PFSK-1 (cell line): ENCODE results near the gene SPATS2L.

ENCODE experiments used
- FOXP2 ChIP-seq: optimal IDR thresholded peaks from 2 replicates; pipeline ENCODE3; 2011; ENCODE audit warnings: borderline replicate concordance, control low read depth, inconsistent platforms; ENCODE audit not compliant: insufficient read depth; ENCODE audit errors: extremely low read length, extremely low read depth
- POLR2AphosphoS5 ChIP-seq: IDR thresholded peaks from 2 replicates; pipeline ENCODE4 v1.6.1; 2012; ENCODE audit warnings: low read depth, mild to moderate bottlenecking, control low read depth, low read length, moderate library complexity
- SIN3A ChIP-seq: IDR thresholded peaks from 2 replicates; pipeline ENCODE4 v1.6.1; 2012; ENCODE audit warnings: mild to moderate bottlenecking, low read length, moderate library complexity, borderline replicate concordance; ENCODE audit not compliant: insufficient read depth
- TAF1 ChIP-seq: IDR thresholded peaks from 2 replicates; pipeline ENCODE4 v1.6.1; 2012; ENCODE audit warnings: low read length, control low read depth, borderline replicate concordance; ENCODE audit not compliant: insufficient read depth
- TF ChIP-seq, protein P1 (sequence below), 2 experiments: IDR thresholded peaks; 2 replicates each; pipeline versions ENCODE4 v1.6.1 to v1.8.0; 2011 to 2012; ENCODE audit warnings: low read depth in 2 of 2, low read length in 2 of 2, control low read depth in 1 of 2, inconsistent platforms in 1 of 2, mild to moderate bottlenecking in 1 of 2, moderate library complexity in 1 of 2; ENCODE audit not compliant: insufficient read depth in 1 of 2

SPATS2L gene

DNA sequence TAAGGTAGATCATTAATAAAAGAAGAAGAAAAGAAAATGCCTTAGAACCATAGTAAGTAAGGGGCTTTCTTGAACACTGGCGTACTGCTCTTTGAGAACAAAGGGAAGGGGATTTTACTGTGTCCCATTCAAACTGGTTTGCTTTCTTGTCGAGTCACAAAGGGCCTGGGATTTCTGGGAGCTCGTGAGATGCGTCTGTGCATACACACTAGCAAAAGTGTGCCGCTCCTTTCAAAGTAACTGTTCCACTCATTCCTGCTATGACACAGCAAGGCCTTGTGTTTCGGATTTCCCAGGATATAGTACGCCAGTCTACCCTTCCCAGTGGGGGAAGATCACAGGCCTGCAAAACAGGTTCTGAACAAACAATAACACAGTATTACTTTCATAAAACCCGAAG is 110.4 kb downstream of the SPATS2L start:
- TF ChIP-seq SIN3A = no peak
- no peak for TF ChIP-seq FOXP2
- no peak for TF ChIP-seq TAF1
- no peak for TF ChIP-seq POLR2AphosphoS5
- TF ChIP-seq, protein P1, sequence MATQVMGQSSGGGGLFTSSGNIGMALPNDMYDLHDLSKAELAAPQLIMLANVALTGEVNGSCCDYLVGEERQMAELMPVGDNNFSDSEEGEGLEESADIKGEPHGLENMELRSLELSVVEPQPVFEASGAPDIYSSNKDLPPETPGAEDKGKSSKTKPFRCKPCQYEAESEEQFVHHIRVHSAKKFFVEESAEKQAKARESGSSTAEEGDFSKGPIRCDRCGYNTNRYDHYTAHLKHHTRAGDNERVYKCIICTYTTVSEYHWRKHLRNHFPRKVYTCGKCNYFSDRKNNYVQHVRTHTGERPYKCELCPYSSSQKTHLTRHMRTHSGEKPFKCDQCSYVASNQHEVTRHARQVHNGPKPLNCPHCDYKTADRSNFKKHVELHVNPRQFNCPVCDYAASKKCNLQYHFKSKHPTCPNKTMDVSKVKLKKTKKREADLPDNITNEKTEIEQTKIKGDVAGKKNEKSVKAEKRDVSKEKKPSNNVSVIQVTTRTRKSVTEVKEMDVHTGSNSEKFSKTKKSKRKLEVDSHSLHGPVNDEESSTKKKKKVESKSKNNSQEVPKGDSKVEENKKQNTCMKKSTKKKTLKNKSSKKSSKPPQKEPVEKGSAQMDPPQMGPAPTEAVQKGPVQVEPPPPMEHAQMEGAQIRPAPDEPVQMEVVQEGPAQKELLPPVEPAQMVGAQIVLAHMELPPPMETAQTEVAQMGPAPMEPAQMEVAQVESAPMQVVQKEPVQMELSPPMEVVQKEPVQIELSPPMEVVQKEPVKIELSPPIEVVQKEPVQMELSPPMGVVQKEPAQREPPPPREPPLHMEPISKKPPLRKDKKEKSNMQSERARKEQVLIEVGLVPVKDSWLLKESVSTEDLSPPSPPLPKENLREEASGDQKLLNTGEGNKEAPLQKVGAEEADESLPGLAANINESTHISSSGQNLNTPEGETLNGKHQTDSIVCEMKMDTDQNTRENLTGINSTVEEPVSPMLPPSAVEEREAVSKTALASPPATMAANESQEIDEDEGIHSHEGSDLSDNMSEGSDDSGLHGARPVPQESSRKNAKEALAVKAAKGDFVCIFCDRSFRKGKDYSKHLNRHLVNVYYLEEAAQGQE (IDR thresholded peaks at IDR 0.05; ENCODE audit: insufficient read depth in 1 of 2, low read depth in 2 of 2, low read length in 2 of 2) = no peak

DNA sequence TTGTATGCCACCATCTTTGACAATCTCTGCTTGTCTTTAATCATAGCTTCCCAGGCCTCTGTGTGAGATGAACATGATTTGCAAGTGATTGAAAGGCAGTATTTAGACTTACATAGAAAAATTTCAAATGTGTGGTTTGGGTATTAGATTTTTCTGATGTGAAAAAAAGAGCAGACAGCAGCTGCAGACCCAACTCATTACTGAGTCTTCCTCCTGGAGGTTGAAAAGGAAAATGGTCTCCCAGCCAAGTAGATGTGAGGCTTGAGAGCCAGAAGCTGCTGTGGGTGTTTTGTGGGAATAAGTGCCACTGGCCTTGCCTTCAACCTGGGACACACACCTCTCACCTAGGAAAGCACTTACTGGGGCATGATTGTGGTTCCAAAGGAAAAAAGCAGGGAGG is 110.9 kb downstream of the SPATS2L start:
- TF ChIP-seq TAF1 = no peak
- TF ChIP-seq FOXP2 = no peak
- TF ChIP-seq SIN3A = no peak
- TF ChIP-seq, protein P1 (IDR thresholded peaks at IDR 0.05; ENCODE audit: insufficient read depth in 1 of 2, low read depth in 2 of 2, low read length in 2 of 2) = no peak

DNA sequence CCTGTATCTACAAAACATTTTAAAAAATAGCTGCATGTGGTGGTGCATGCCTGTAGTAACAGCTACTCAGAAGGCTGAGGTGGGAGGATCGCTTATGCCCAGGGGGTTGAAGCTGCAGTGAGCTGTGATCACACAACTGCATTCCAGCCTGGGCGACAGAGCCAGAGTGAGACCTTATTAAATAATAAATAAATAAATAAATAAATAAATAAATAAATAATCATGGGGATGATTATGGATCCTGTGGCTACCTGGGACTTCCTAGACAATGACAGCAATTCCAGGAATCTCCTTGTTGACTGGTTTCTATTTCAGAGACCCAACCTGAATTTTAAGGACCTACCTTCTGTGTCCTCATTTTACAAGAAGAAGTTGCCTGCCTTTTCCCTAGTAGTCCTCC is 111.9 kb downstream of the SPATS2L start:
- TF ChIP-seq FOXP2 (no peak), POLR2AphosphoS5 (no peak), SIN3A (no peak), TAF1 (no peak)
- TF ChIP-seq, protein P1 (IDR thresholded peaks at IDR 0.05; ENCODE audit: insufficient read depth in 1 of 2, low read depth in 2 of 2, low read length in 2 of 2) = no peak

DNA sequence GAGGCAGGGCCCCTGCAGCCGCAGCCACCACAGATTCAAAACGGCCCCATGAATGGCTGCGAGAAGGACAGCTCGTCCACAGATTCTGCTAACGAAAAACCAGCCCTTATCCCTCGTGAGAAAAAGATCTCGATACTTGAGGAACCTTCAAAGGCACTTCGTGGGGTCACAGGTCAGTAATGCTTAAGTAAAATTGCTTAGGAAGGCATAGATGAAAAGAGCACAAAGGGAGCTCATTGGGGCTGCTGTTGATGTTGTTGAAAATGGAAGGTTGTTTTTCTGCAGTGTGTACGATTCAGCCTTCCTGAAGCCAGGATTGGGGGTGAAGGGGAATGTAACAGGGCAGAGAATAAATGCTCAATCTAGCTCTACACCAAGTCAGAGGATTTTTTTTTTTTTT is 112.8 kb downstream of the SPATS2L start:
- TF ChIP-seq, protein P1 (IDR thresholded peaks at IDR 0.05; ENCODE audit: insufficient read depth in 1 of 2, low read depth in 2 of 2, low read length in 2 of 2) = no peak
- TF ChIP-seq TAF1 (no peak), FOXP2 (no peak), SIN3A (no peak)

DNA sequence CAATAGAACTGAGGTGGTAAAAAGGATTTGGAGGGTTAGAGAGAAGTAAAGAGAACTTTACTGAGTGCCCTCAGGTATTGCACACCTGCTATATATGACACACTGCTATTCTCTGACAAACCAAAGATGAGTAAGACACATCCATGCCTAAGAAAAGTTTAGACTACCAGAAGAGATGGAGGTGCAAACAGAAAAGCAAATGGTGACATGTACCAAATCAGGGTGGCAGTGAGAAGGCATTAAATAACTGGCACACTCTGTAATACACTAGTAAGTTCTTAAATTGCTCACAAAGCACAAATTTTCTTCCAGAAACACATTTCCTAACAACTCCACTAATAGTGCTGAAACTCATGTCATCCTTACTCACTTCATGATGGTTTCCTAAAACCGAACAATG is 114.8 kb downstream of the SPATS2L start:
- TF ChIP-seq TAF1 = no peak
- TF ChIP-seq FOXP2 = no peak
- no peak for TF ChIP-seq POLR2AphosphoS5
- TF ChIP-seq, protein P1 (IDR thresholded peaks at IDR 0.05; ENCODE audit: insufficient read depth in 1 of 2, low read depth in 2 of 2, low read length in 2 of 2) = no peak
- TF ChIP-seq SIN3A = no peak
